GOT3 (cell line): ENCODE data around the gene EFCC1.

ENCODE experiments used
- DNase-seq: peaks from one replicate; lab custom pipeline; 2025; ENCODE audit warnings: mixed read lengths; lab: John Stamatoyannopoulos, UW

The EFCC1 gene

DNA sequence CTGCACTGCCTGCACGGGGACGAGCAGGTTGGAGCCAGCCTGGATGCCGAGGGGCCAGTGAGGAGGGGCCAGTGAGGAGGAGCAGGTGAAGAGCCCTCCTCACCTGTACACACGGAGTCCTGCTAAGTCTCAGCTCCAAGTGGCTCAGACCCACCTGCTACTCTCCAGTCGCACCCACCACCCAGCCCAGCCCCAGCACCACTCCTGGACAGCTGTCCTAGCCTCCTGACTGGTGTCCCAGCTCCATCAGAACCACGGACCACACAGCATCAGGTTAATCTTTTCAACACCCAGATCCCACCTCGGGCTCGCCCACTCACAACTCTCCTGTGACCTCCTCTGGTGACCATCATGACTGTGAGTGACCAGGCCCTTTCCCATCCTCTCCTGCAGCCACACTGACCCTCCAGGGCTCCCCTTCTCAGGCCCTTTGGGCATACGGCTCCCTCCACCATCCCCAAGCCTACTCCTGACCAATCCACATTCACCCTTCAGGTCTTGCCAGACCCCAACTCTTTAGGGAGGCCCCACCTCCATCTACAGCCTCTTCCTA lies 13.8 kb downstream of the EFCC1 start:
- no peak for DNase-seq

- DNase-seq, result no peak
Measured at GRCh38 chr3:129015388-129016105, 14.4 kb downstream of the EFCC1 start.

DNA sequence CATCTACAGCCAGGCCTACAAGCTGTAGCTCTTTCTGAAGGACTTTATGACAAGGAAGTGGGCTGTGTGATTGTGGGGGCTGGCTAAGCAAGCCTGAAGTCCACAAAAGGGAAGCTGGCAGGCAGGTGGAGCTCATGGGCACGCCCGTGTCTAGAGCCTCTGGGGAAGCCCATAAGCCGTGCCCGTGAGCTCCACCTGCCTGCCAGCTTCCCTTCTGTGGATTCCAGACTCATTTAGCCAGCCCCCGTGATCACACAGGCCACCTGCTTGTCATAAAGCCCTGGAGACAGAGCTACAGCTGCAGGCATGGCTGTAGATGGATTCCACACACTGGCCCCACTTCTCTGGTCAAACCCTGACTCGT lies 15.2 kb downstream of the EFCC1 start:
- DNase-seq, result no peak

DNA sequence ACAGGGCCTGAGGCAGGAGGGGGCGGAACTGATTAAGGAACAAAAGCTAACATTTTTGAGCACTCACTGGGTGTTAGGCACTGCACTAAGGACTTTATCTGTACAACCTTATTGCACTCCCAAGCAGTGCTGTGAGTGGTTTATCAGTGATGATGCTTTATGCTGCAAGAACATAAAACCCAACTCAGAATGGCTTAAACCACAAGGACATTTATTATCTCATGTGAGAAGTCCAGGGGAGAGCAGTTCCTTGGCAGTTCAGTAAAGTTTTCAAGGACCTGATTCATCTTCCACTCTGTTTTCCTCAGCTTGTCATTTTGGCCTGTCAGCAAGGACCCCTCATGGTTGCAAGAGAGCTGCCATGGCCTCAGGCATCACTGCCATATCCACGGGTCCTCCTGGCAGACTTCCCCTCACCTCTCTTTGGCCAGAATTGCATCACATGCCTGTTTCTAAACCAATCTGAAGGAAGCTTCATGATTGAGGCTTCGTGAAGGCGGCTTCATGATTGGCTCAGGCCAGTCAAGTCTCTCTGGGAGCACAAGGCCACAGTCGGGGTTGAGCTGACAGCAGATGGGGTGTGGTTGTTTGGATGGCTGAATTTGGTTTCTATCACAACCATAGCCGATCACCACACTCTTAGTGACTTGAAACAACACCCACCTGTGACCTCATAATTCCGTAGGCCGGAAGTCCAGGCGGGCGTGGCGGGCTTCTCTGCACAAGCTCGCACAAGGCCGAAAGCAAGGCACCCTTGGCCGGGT lies 15.8 kb downstream of the EFCC1 start:
- no peak for DNase-seq

DNA sequence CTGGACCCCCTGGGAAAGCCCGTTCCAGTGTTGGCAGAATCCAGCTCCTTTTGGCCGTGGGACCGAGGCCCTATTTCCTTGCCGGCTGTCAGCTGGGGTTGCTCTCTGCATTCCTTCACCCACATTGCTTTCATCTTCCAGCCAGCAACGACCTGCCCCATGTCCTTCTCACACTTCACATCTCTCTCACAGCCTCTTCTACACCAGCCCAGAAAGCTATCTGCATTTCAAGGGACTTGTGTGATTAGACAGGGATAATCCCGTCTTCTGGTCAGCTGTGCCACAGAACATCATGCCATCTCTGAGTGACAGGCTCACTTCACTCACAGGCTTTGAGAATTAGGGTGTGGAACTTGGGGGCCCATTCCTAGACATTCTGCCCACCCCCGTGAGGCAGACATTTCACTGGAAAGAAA lies 16.4 kb downstream of the EFCC1 start:
- no peak for DNase-seq

- DNase-seq, result no peak
Measured at GRCh38 chr3:129018271-129018670, 17.2 kb downstream of the EFCC1 start.

DNA sequence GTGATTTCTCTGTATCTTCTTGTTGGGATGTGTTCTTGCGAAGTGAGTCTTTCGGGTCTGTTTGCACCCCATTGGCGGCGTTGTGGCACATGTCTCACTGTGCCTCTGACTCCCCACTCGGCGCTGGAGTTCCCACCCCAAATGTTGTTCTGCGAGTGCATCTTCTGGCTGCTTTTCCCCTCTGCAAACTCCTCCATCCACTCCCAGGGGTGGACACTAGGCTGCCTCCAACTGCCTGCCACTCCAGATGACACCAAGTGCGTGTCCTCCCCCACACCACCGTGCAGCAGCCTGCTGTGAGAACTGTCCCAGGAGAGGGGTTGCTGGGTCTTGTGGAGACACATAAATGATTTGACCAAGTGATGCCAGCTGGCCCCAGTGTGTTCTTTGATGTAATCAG lies 17.6 kb downstream of the EFCC1 start:
- DNase-seq, result no peak

- DNase-seq, result no peak
Measured at GRCh38 chr3:129019266-129019665, 18.2 kb downstream of the EFCC1 start.

- DNase-seq, result no peak
Measured at GRCh38 chr3:129020691-129021090, 19.6 kb downstream of the EFCC1 start.

DNA sequence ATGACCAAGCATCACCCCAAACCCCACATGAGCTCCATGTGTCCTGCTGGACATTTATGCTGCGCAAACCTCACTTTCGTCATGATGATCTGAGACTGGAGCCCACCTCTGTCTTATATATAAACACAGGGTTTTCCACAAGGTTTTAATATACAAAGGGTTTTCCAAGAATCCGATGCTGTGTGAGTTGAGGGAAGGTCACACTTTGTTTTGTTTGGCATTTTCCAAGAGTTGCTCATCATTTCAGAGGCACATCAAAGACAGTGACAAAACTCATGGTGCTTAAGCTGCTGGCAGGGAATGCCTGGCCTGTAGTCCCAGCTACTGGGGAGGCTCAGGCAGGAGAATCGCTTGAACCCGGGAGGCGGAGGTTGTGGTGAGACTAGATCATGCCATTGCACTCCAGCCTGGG lies 20.0 kb downstream of the EFCC1 start:
- DNase-seq, result no peak

DNA sequence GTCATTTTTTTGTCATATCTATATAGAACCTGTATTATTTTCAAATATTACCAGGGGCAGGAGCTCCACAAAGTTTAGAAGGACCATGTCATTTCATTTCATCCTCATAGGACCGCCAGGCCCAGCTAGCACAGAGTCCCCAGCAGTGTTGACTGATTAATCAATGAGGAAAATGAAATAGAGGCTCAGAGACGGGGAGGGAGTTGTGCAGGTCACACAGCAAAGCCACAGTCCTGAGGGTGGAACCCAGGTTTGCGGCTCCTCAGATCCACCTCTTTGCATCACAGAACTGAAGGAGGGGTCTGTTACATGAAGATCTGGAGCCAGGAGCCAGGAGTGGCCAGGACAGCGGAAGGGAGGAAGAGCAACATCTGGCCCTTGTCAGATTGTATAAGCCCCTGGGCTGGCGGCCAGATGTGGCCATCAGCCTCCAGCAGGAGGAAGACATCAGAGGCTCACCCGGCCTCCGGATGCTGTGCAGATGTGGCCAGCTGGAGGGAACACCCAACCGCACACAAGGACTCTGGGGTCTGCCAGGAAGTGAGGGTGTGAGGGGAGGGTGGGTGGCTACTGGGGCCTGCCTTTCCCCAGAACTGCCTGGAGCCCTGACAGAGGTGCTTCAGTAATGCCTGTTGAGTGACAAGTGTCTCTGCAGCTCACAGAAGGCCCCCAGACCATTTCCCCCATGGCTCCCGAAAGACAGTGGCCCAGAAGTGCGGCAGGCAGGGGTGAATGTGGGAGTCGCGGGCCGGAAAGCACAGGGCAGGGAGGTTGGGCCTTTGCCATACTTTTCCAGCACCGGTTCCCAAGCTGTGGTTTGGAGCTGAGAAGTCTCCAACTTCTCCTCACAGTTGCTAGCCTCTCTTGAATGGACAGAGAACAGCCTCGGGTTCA lies 21.3 kb downstream of the EFCC1 start:
- no peak for DNase-seq

DNA sequence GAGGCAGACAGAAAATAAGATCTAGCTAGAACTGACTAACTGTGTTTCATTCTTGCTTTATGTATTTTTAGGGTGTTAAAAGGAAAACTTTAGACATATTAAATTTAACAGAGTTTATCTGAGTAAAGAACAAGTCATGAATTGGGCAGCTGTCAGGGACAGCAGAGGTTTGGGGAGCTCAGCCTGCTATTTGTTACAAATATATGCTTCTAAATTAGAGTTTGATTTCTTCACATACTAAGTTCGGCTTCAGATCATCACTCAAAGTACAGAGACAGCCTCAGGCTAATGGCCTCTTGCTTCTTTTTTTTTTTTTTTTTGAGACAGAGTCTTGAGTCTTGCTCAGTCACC lies 21.9 kb downstream of the EFCC1 start:
- no peak for DNase-seq

DNA sequence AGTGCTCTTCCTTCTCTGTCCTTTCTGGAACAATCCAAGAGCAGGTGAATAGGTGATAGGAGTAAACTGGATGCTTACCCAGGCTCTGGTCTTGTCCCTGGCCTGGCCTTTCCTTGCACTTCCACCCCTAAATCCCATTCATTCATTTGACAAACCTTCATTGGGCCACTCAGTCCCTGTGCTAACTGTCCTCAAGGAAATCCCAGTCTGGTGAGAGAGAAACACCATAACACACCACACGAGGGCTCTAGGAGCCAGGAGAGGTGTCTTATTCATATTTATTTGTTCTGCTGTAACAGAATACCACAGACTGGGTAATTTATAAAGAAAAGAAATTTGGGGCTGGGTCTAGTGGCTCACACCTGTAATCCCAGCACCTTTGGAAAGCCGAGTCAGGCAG lies 22.8 kb downstream of the EFCC1 start:
- DNase-seq, result no peak

DNA sequence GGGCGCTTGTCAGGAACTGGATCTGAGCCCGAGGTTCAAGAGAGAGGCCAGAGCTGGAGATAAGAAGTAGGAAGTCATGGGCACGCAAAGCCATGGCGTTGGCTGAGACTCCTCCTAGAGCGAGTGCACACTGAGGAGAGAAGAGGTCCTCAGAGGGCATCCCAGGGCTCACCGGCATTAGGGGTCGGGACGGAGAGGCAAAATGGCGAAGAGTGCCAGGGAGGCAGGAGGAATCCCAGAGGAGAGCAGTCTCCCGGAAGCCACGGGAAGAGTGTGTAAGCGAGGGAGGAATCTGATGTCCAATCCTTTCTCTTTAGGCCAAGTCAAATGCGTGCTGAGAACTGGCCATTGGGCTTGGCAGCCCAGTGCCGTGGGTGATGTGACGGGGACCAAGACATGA lies 24.0 kb downstream of the EFCC1 start:
- no peak for DNase-seq

- DNase-seq, result no peak
Measured at GRCh38 chr3:129025691-129026435, 24.8 kb downstream of the EFCC1 start.

GRCh38 chr3:129026728-129027543 lies 25.8 kb downstream of the EFCC1 start:
- DNase-seq, result peak; percentile 62

DNA sequence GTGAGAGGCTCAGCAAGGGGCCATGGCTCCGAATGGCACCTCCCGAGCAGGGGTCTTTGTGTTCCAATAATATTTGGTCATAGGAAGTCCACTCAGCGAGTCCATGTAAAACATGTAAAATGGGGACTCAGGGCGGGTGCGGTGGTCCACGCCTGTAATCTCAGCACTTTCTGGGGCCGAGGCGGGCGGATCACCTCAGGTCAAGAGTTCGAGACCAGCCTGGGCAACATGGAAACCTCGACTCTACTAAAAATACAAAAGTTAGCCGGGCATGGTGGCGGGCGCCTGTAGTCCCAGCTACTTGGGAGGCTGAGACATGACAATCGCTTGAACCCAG lies 26.4 kb downstream of the EFCC1 start:
- no peak for DNase-seq

DNA sequence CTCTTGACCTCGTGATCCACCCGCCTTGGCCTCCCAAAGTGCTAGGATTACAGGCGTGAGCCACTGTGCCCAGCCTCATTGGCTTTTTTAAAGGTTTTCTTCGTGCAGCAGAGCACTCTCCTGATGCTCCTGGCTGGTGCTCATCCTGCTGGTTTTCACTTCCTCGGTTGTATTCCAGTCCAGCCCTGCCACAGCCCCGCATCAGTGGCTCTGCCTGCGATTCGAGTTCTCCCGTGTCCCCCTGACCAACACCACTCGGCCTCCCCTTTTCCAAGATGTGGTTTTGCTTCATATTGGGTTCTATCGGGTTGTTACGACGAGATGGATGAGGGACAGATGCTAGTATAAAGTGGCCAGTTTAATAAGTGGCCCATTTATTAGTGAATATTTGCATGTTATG lies 27.8 kb downstream of the EFCC1 start:
- DNase-seq, result no peak

DNA sequence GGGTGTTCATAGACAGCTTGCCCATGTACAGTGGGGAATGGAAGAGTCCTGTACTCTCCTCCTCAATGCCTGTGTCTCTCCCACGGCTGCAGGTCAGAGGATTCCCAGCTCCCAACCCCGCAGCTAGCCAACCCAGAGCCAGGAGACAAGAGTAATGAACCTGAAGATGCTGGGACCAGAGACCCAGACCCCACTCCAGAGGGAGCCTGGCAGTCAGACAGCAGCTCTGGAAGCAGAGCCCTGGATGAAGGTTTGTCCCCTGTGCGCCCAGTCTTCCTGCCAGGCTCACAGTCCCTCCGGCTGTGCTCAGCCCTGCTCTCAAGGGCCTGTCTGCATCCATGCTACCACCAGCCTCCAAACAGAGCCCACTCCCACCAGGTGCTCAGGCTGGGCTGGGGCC lies 29.5 kb downstream of the EFCC1 start:
- DNase-seq, result no peak

DNA sequence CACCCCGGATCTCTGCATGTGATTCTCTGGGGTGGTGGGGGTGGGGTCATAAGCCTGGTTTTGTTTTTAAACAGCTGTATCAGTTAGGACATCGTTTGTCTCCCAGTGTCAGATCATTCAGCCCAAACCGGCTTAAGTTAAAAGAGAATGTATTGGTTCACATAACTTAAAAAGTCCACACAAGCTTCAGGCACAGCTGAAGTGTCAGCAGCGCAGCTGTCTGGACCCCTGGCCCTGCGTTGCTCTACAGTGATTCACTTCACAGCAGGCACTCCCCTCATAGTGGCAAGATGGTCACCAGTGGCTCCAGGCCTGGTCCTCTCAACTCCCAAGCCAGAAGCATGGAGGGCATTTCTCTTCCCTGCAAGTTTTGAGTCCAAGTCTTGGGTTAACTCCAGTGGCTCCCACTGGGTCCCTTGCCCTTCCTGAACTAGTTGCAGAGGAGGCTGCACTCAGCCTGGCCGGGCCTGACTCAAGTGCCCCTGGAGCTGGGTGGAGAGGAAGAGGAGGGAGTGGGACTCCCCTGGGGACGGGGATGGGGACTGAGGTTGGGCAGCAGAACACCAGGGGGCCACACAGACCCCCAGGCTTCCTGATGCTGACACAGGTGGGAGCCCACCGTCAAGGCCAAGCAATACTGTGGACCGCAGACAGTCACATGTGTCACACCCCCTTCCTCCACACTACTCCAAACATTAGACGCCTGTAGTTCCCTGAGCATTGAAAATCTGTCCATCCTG lies 30.5 kb downstream of the EFCC1 start:
- DNase-seq, result no peak
